Esophagus muscularis mucosa (tissue), 4 donors: ENCODE data around the gene PDE6D. TPM values are rescaled to one million over a fixed set of nuclear protein-coding genes. Genes with fewer than 3 reads are reported as not detected.

Source experiments
- DNase-seq: peaks from one replicate; pipeline ENCODE4 v3.0.0-alpha.2; 2017; ENCODE audit errors: extremely low spot score
- H3K27ac ChIP-seq, 4 donors: fragments of 200-600 bp; sonication (generic); replicated peaks in 1 of 4; 1 replicate in 3 of 4; 2 replicates in 1 of 4; pipeline ENCODE4 v1.5.1; 2016 to 2019; ENCODE audit warnings: mild to moderate bottlenecking in 1 of 4
- H3K27me3 ChIP-seq, 4 donors: fragments of 200-600 bp; sonication (generic); one replicate each; pipeline versions ENCODE4 v1.5.1 to v1.6.0; 2016 to 2019
- H3K36me3 ChIP-seq, 4 donors: fragments of 200-600 bp; sonication (generic); one replicate each; pipeline ENCODE4 v1.5.1; 2016 to 2019
- H3K4me1 ChIP-seq, 4 donors: fragments of 200-600 bp; sonication (generic); one replicate each; pipeline ENCODE4 v1.5.1; 2016 to 2019
- H3K4me3 ChIP-seq, 4 donors: fragments of 200-600 bp; sonication (generic); 1 replicate in 2 of 4; 2 replicates in 2 of 4; pipeline ENCODE4 v1.5.1; 2016 to 2019; ENCODE audit warnings: mild to moderate bottlenecking in 4 of 4, moderate library complexity in 1 of 4
- H3K9me3 ChIP-seq, 4 donors: fragments of 200-600 bp; sonication (generic); 1 replicate in 3 of 4; 2 replicates in 1 of 4; pipeline ENCODE4 v1.5.1; 2016 to 2019
- CTCF ChIP-seq, 3 experiments: fragments of 200-600 bp in 2 of 3; fragments of 450-650 bp in 1 of 3; sonication (generic) in 2 of 3; IDR thresholded peaks; one replicate each; pipeline ENCODE4 v1.5.1; 2017 to 2019; ENCODE audit warnings: antibody characterized with exemption in 3 of 3, mild to moderate bottlenecking in 2 of 3, moderate library complexity in 1 of 3
- EP300 ChIP-seq: sonication (generic); formaldehyde crosslinking; IDR thresholded peaks from one replicate; pipeline ENCODE4 v1.6.1; 2017; ENCODE audit warnings: antibody characterized with exemption
- POLR2A ChIP-seq: fragments of 450-650 bp; IDR thresholded peaks from one replicate; pipeline ENCODE4 v1.6.1; 2017; ENCODE audit warnings: antibody characterized with exemption, moderate library complexity, mild to moderate bottlenecking, low read depth
- POLR2AphosphoS5 ChIP-seq, 2 donors: sonication (generic); formaldehyde crosslinking; IDR thresholded peaks; one replicate each; pipeline ENCODE4 v1.6.1; 2017; ENCODE audit warnings: antibody characterized with exemption in 2 of 2
- WGBS: methylation state at CpG from one replicate; pipeline ENCODE4 v1.1.5; 2018; 5-methylcytosine and 5-hydroxymethylcytosine counted together
- intact Hi-C: fragments of 100-400 bp; cut with DNase I; formaldehyde crosslinking; loops from one replicate; pipeline ENCODE4 v1.15.1; 2023
- total RNA-seq, 4 donors: library from RNA; depleted of rRNA; stranded (reverse); fragments of >200 nt; gene quantifications; one replicate each; pipeline versions ENCODE4 v1.1.0 to v1.2.1, GENCODE V29; 2016

PDE6D gene
- total RNA-seq, 4 donors from 2014 or later = 28.2 to 33.8 (median 30.0) TPM

GRCh38 chr2:231710799-231711676 lies 70.0 kb downstream of the PDE6D start:
- TF ChIP-seq CTCF (IDR thresholded peaks at IDR 0.05) = peak in 1 of 3 experiments; percentile 16
- no peak for TF ChIP-seq POLR2A
- TF ChIP-seq EP300 = no peak
- no peak for TF ChIP-seq POLR2AphosphoS5 (IDR thresholded peaks at IDR 0.05)
- DNase-seq = no peak
- H3K27ac ChIP-seq = peak overlapping the region; percentile 98 to 100 (median 100)
- intact Hi-C loops = loop anchor here (2.0 to 10.0 kb wide), 2 partner anchors 98 to 226 kb away; no protein-coding TSS in a partner anchor
- no peaks in the 10 kb centered on the region for H3K27me3 ChIP-seq
- peaks cover 38 to 60% (median 57%) of the 10 kb centered on the region in 4 donors for H3K4me1 ChIP-seq
- no peaks in the 10 kb centered on the region for H3K9me3 ChIP-seq
- peak overlapping the region; percentile 78 to 100 (median 94) for H3K4me3 ChIP-seq
- WGBS = 5% methylated on average over 24 of the region's 43 CpGs
- H3K36me3 ChIP-seq = peaks cover 10 to 30% (median 18%) of the 10 kb centered on the region in 4 donors

GRCh38 chr2:231709981-231710798 lies 70.9 kb downstream of the PDE6D start:
- Histone ChIP-seq H3K4me1 (peaks cover 47 to 64% (median 62%) of the 10 kb centered on the region in 4 donors), H3K4me3 (peak overlapping the region; percentile 78 to 100 (median 94)), H3K9me3 (no peaks in the 10 kb centered on the region), H3K36me3 (peaks cover 10 to 30% (median 18%) of the 10 kb centered on the region in 4 donors), H3K27me3 (no peaks in the 10 kb centered on the region), H3K27ac (peak overlapping the region; percentile 98 to 100 (median 100))
- no peak for DNase-seq
- TF ChIP-seq POLR2A (peak; percentile 63), EP300 (no peak), POLR2AphosphoS5 (IDR thresholded peaks at IDR 0.05) (peak in 1 of 2 donors; percentile 72), CTCF (IDR thresholded peaks at IDR 0.05) (peak; percentile 84 to 93 (median 88))
- WGBS = 0% methylated on average over 7 of the region's 105 CpGs
- intact Hi-C loops = loop anchor here (2.0 to 10.0 kb wide), 2 partner anchors 97 to 225 kb away; no protein-coding TSS in a partner anchor

- H3K27ac ChIP-seq = peak overlapping the region; percentile 98 to 100 (median 100)
- intact Hi-C loops = no loop called here
- no peak for DNase-seq
- peak overlapping the region; percentile 78 to 100 (median 94) for H3K4me3 ChIP-seq
- 0% methylated on average over 14 of the region's 33 CpGs for WGBS
- peak in 1 of 2 donors; percentile 16 for TF ChIP-seq POLR2AphosphoS5 (IDR thresholded peaks at IDR 0.05)
- TF ChIP-seq EP300 = no peak
- TF ChIP-seq POLR2A = peak; percentile 12
- H3K4me1 ChIP-seq = peaks cover 45 to 64% (median 62%) of the 10 kb centered on the region in 4 donors
- H3K36me3 ChIP-seq = peaks cover 10 to 30% (median 18%) of the 10 kb centered on the region in 4 donors
- no peaks in the 10 kb centered on the region for H3K27me3 ChIP-seq
- H3K9me3 ChIP-seq = no peaks in the 10 kb centered on the region
Observed at GRCh38 chr2:231709636-231709980, 71.5 kb downstream of the PDE6D start.

GRCh38 chr2:231708773-231709635 lies 72.1 kb downstream of the PDE6D start:
- peaks cover 10 to 25% (median 16%) of the 10 kb centered on the region in 4 donors for H3K36me3 ChIP-seq
- no peaks in the 10 kb centered on the region for H3K9me3 ChIP-seq
- TF ChIP-seq EP300 (no peak), CTCF (IDR thresholded peaks at IDR 0.05) (peak in 1 of 3 experiments; percentile 29), POLR2AphosphoS5 (IDR thresholded peaks at IDR 0.05) (no peak), POLR2A (no peak)
- H3K27me3 ChIP-seq = no peaks in the 10 kb centered on the region
- intact Hi-C loops = no loop called here
- H3K4me3 ChIP-seq = peak overlapping the region; percentile 78 to 100 (median 94)
- no CpG with 5 or more reads among the region's 118 CpGs for WGBS
- peaks cover 42 to 64% (median 60%) of the 10 kb centered on the region in 4 donors for H3K4me1 ChIP-seq
- DNase-seq = no peak
- H3K27ac ChIP-seq = peak overlapping the region; percentile 98 to 100 (median 100)
